HepG2 (cell line): ENCODE measurements around the gene IARS2. TPM values are rescaled to one million over a fixed set of nuclear protein-coding genes. Genes with fewer than 3 reads are reported as not detected.
A peak's percentile ranks its signal among the peaks of the same experiment; 100 is the strongest.

Experiments
- ATF7 ChIP-seq, 2 experiments: fragments of 450-650 bp in 1 of 2; sonication (generic) in 1 of 2; formaldehyde crosslinking in 1 of 2; IDR thresholded peaks; 2 replicates each; pipeline versions ENCODE4 v1.4.0 to v1.6.1; 2016 to 2020; ENCODE audit warnings: antibody characterized with exemption in 1 of 2, mild to moderate bottlenecking in 1 of 2, missing genetic modification reagents in 1 of 2
- BCL6 ChIP-seq: IDR thresholded peaks from 2 replicates; pipeline ENCODE4 v1.6.1; 2016; ENCODE audit warnings: missing genetic modification reagents, missing compliant biosample characterization
- CBX2 ChIP-seq, 2 experiments: fragments of 200-600 bp in 1 of 2; sonication (generic); formaldehyde crosslinking in 1 of 2; IDR thresholded peaks; 2 replicates each; pipeline versions ENCODE4 v1.7.0 to v1.8.1; 2018 to 2022; ENCODE audit warnings: low read depth in 2 of 2, low read length in 1 of 2, mild to moderate bottlenecking in 1 of 2, missing genetic modification reagents in 1 of 2
- FOXK2 ChIP-seq: fragments of 450-650 bp; IDR thresholded peaks from 2 replicates; pipeline ENCODE4 v1.6.1; 2016
- FOXM1 ChIP-seq: sonication (generic); formaldehyde crosslinking; IDR thresholded peaks from 2 replicates; pipeline ENCODE4 v1.5.0; 2020; ENCODE audit warnings: missing genetic modification reagents
- HMGXB4 ChIP-seq, 2 experiments: sonication (generic) in 1 of 2; formaldehyde crosslinking in 1 of 2; IDR thresholded peaks; 2 replicates each; pipeline versions ENCODE4 v1.4.0 to v1.6.1; 2018 to 2020; ENCODE audit warnings: missing genetic modification reagents in 2 of 2, borderline replicate concordance in 1 of 2, low read depth in 1 of 2, mild to moderate bottlenecking in 1 of 2, missing biosample characterization in 1 of 2
- MNT ChIP-seq: fragments of 450-650 bp; IDR thresholded peaks from 2 replicates; pipeline ENCODE4 v1.6.1; 2016
- SP4 ChIP-seq: sonication (generic); formaldehyde crosslinking; IDR thresholded peaks from 2 replicates; pipeline ENCODE4 v1.8.1; 2023; ENCODE audit warnings: mild to moderate bottlenecking, missing genetic modification reagents
- TBX2 ChIP-seq: sonication (generic); formaldehyde crosslinking; IDR thresholded peaks from 2 replicates; pipeline ENCODE4 v1.5.0; 2020; ENCODE audit warnings: missing genetic modification reagents, mild to moderate bottlenecking, borderline replicate concordance
- TRAFD1 ChIP-seq: sonication (generic); formaldehyde crosslinking; IDR thresholded peaks from 2 replicates; pipeline ENCODE4 v1.5.1; 2020; ENCODE audit warnings: missing genetic modification reagents, mild to moderate bottlenecking, borderline replicate concordance
- YEATS4 ChIP-seq: sonication (generic); formaldehyde crosslinking; IDR thresholded peaks from 2 replicates; pipeline ENCODE4 v1.4.0; 2020; ENCODE audit warnings: missing genetic modification reagents, borderline replicate concordance
- ZFP91 ChIP-seq: sonication (generic); formaldehyde crosslinking; IDR thresholded peaks from 2 replicates; pipeline ENCODE4 v1.9.0; 2022; ENCODE audit warnings: missing genetic modification reagents, mild to moderate bottlenecking, borderline replicate concordance
- ZKSCAN8 ChIP-seq: IDR thresholded peaks from 2 replicates; pipeline ENCODE4 v1.6.1; 2016; ENCODE audit warnings: borderline replicate concordance, missing genetic modification reagents, missing compliant biosample characterization
- ZMYM3 ChIP-seq: sonication (generic); formaldehyde crosslinking; IDR thresholded peaks from 2 replicates; pipeline ENCODE4 v1.5.1; 2020; ENCODE audit warnings: mild to moderate bottlenecking, missing genetic modification reagents
- ZNF230 ChIP-seq: sonication (generic); formaldehyde crosslinking; IDR thresholded peaks from 2 replicates; pipeline ENCODE4 v1.4.0; 2020; ENCODE audit warnings: mild to moderate bottlenecking, missing genetic modification reagents
- ZNF260 ChIP-seq: sonication (generic); formaldehyde crosslinking; IDR thresholded peaks from 2 replicates; pipeline ENCODE4 v1.4.0; 2020; ENCODE audit warnings: missing genetic modification reagents, low read depth, mild to moderate bottlenecking, borderline replicate concordance
- ZNF552 ChIP-seq: sonication (generic); formaldehyde crosslinking; IDR thresholded peaks from 2 replicates; pipeline ENCODE4 v1.9.0; 2022; ENCODE audit warnings: missing genetic modification reagents, mild to moderate bottlenecking, borderline replicate concordance
- ZSCAN5A ChIP-seq: sonication (generic); formaldehyde crosslinking; IDR thresholded peaks from 2 replicates; pipeline ENCODE4 v1.8.0; 2022; ENCODE audit warnings: mild to moderate bottlenecking, missing genetic modification reagents, borderline replicate concordance
- polyA plus RNA-seq, 8 experiments: library from polyadenylated mRNA; depleted of rRNA in 3 of 8; stranded (reverse) in 7 of 8; unstranded in 1 of 8; fragments of >200 nt; fragmentation: Illumina TruSeq in 4 of 8; extraction: Trizol in 4 of 8; gene quantifications; 2 replicates each; pipeline versions ENCODE4 v1.2.1 to v1.2.3, GENCODE V29; 2011 to 2016; ENCODE audit warnings: low read depth in 4 of 8, missing spikeins in 1 of 8, mixed read lengths in 1 of 8; ENCODE audit not compliant: insufficient read depth in 1 of 8
- total RNA-seq, 5 experiments: library from RNA; depleted of rRNA; stranded (reverse); fragments of >200 nt; fragmentation: Illumina TruSeq; extraction: Trizol; gene quantifications; 2 replicates each; pipeline ENCODE4 v1.2.3, GENCODE V29; 2016; ENCODE audit warnings: low read depth in 1 of 5

The IARS2 gene
- total and polyA plus RNA-seq, 2 of the 13 experiments (the other 11 are each of a cell fraction or from before 2014, with no cell fraction given) = 28.6 to 122 TPM

GRCh38 chr1:220094016-220094911 lies at the start of gene IARS2 (continued):
- TF ChIP-seq MNT = no peak
- peak; percentile 58; the same call in 1 of the 2 replicates for TF ChIP-seq ZNF230 (CRISPR knock-in tag)
- peak; percentile 67; the same call in 1 of the 2 replicates for TF ChIP-seq TBX2 (CRISPR knock-in tag)
- TF ChIP-seq YEATS4 (CRISPR knock-in tag) = peak; percentile 69; the same call in 1 of the 2 replicates
- peak; percentile 65 for TF ChIP-seq SP4
- no peak for TF ChIP-seq TRAFD1 (CRISPR knock-in tag)
- TF ChIP-seq ZNF552 = no peak
- peak; percentile 14; the same call in 1 of the 2 replicates for TF ChIP-seq BCL6
- peak; percentile 71 to 86 for TF ChIP-seq HMGXB4 (CRISPR knock-in tag; IDR thresholded peaks at IDR 0.05; ENCODE audit: borderline replicate concordance in 1 of 2, low read depth in 1 of 2)
- TF ChIP-seq ZKSCAN8 (CRISPR knock-in tag) = 0 out of 2 replicates have a peak, but pooled peaks have one; percentile 15
- no peak for TF ChIP-seq FOXM1
- TF ChIP-seq ZNF260 (CRISPR knock-in tag) = no peak
- no peak for TF ChIP-seq ATF7 (IDR thresholded peaks at IDR 0.05)
- TF ChIP-seq ATF7 (CRISPR knock-in tag; IDR thresholded peaks at IDR 0.05) = 0 out of 2 replicates have a peak, but pooled peaks have one; percentile 19
- no peak for TF ChIP-seq CBX2 (IDR thresholded peaks at IDR 0.05; ENCODE audit: low read depth, low read length)
- no peak for TF ChIP-seq CBX2 (CRISPR knock-in tag; IDR thresholded peaks at IDR 0.05; ENCODE audit: low read depth)
- no peak for TF ChIP-seq FOXK2
- TF ChIP-seq ZMYM3 (CRISPR knock-in tag) = no peak
- TF ChIP-seq ZFP91 (CRISPR knock-in tag) = peak; percentile 89; the same call in 1 of the 2 replicates
- TF ChIP-seq ZSCAN5A (CRISPR knock-in tag) = no peak
